Mesodermal cell (in vitro differentiated cells): ENCODE data around the gene EPHX1.
"Not testable (repeated sequence)": the region's sequence is repeated elsewhere in the genome, so short reads cannot be mapped to it uniquely, and the experiment has no call there.

Experiments used
- H3K27ac ChIP-seq: 2 replicates; pipeline ENCODE4 v1.7.0; 2013; ENCODE audit warnings: mild to moderate bottlenecking, low read depth, low read length, moderate library complexity; ENCODE audit not compliant: severe bottlenecking
- H3K36me3 ChIP-seq: 2 replicates; pipeline ENCODE4 v1.7.1; 2013; ENCODE audit warnings: mild to moderate bottlenecking, low read length, moderate library complexity; ENCODE audit not compliant: control insufficient read depth, insufficient read depth
- H3K4me1 ChIP-seq: one replicate; pipeline ENCODE4 v1.7.1; 2013; ENCODE audit warnings: mild to moderate bottlenecking, low read length; ENCODE audit not compliant: insufficient read depth, control insufficient read depth, poor library complexity, severe bottlenecking
- H3K4me3 ChIP-seq: 2 replicates; pipeline ENCODE4 v1.7.0; 2013; ENCODE audit warnings: low read length, control low read depth, mild to moderate bottlenecking; ENCODE audit not compliant: insufficient read depth, poor library complexity, severe bottlenecking; ENCODE audit errors: extremely low read depth
- H3K9me3 ChIP-seq: 2 replicates; pipeline ENCODE4 v1.7.1; 2013; ENCODE audit warnings: mild to moderate bottlenecking, low read length, moderate library complexity; ENCODE audit not compliant: control insufficient read depth
- WGBS, 2 experiments: methylation state at CpG; one replicate each; pipeline ENCODE4 v1.1.5; 2013; ENCODE audit warnings: missing lambda C conversion rate in 2 of 2; ENCODE audit not compliant: insufficient coverage in 2 of 2; 5-methylcytosine and 5-hydroxymethylcytosine counted together

The EPHX1 gene

GRCh38 chr1:225828706-225829345 lies 18.9 kb downstream of the EPHX1 start:
- WGBS, 2 experiments, result 94 to 95% methylated on average over 9 to 11 of the region's 14 CpGs
- Histone ChIP-seq H3K4me3 (no peak overlapping the region), H3K4me1 (peaks cover 7% of the 10 kb centered on the region), H3K36me3 (peaks cover 17% of the 10 kb centered on the region), H3K27ac (no peak overlapping the region), H3K9me3 (no peaks in the 10 kb centered on the region)

DNA sequence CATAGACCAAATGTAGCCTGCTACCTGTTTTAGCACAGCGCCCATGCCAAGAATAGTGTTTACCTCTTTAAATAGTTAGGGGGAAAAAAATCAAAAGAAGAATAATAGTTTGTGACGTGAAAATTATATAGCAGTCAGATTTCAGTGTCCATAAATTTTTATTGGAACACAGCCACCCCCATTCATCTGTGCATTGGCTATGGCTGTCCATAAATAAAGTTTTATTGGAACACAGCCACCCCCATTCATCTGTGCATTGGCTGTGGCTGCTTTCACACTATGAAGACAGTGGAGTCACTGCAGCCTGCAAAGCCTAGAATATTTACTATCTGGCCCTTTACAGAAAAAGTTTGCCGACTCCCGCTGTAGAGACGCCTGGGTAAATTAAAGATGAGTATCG lies 20.9 kb downstream of the EPHX1 start:
- peaks cover 20% of the 10 kb centered on the region for H3K36me3 ChIP-seq
- WGBS, 2 experiments, result 86 to 100% methylated on average over 1 to 3 of the region's 6 CpGs
- no peaks in the 10 kb centered on the region for H3K9me3 ChIP-seq
- H3K4me1 ChIP-seq, result peaks cover 7% of the 10 kb centered on the region
- no peak overlapping the region for H3K27ac ChIP-seq
- no peak overlapping the region for H3K4me3 ChIP-seq

- 87 to 93% methylated on average over 5 of the region's 7 CpGs for WGBS, 2 experiments
- H3K27ac ChIP-seq, result no peak overlapping the region
- no peaks in the 10 kb centered on the region for H3K4me1 ChIP-seq
- no peak overlapping the region for H3K4me3 ChIP-seq
- H3K36me3 ChIP-seq, result peaks cover 30% of the 10 kb centered on the region
- H3K9me3 ChIP-seq, result no peaks in the 10 kb centered on the region
Observed at GRCh38 chr1:225834417-225835329, 24.7 kb downstream of the EPHX1 start.

- 88 to 100% methylated on average over 3 of the region's 3 CpGs for WGBS, 2 experiments
- H3K4me1 ChIP-seq, result no peaks in the 10 kb centered on the region
- no peak overlapping the region for H3K27ac ChIP-seq
- H3K9me3 ChIP-seq, result no peaks in the 10 kb centered on the region
- H3K4me3 ChIP-seq, result no peak overlapping the region
- peaks cover 32% of the 10 kb centered on the region for H3K36me3 ChIP-seq
Observed at GRCh38 chr1:225835856-225836255, 25.9 kb downstream of the EPHX1 start.

DNA sequence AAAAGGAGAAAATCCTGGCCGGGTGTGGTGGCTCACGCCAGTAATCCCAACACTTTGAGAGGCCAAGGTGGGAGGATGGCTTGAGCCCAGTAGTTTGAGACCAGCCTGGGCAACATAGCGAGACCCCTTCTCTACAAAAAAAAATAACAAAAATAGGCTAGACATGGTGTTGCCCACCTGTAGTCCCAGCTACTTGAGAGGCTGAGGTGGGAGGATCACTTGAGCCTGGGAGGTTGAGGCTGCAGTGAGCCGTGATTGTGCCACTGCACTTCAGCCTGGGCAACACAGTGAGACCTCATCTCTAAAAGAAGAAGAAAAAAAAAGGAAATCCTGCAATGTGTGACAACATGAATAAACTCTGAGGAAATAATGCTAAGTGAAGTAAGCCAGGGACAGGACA lies 26.4 kb downstream of the EPHX1 start:
- H3K4me3 ChIP-seq, H3K4me1 ChIP-seq, H3K9me3 ChIP-seq, H3K27ac ChIP-seq: not testable (repeated sequence)
- peaks cover 34% of the 10 kb centered on the region for H3K36me3 ChIP-seq
- WGBS, 2 experiments, result 83 to 95% methylated on average over 1 to 3 of the region's 4 CpGs

GRCh38 chr1:225838793-225839192 lies 28.9 kb downstream of the EPHX1 start:
- WGBS, 2 experiments, result 89 to 96% methylated on average over 14 of the region's 14 CpGs
- Histone ChIP-seq H3K4me1 (no peaks in the 10 kb centered on the region), H3K27ac (no peak overlapping the region), H3K9me3 (no peaks in the 10 kb centered on the region), H3K36me3 (peaks cover 22% of the 10 kb centered on the region), H3K4me3 (no peak overlapping the region)

- Histone ChIP-seq H3K27ac (no peak overlapping the region), H3K4me3 (no peak overlapping the region), H3K9me3 (no peaks in the 10 kb centered on the region), H3K36me3 (peaks cover 22% of the 10 kb centered on the region), H3K4me1 (no peaks in the 10 kb centered on the region)
- no CpG with 5 or more reads among the region's 1 CpG for WGBS, 2 experiments
Observed at GRCh38 chr1:225840223-225840610, 30.3 kb downstream of the EPHX1 start.

GRCh38 chr1:225840713-225841112 lies 30.8 kb downstream of the EPHX1 start:
- WGBS, 2 experiments, result 79 to 92% methylated on average over 2 to 3 of the region's 4 CpGs
- Histone ChIP-seq H3K9me3 (no peaks in the 10 kb centered on the region), H3K36me3 (peaks cover 21% of the 10 kb centered on the region), H3K4me3 (no peak overlapping the region), H3K27ac (no peak overlapping the region), H3K4me1 (no peaks in the 10 kb centered on the region)

- H3K9me3 ChIP-seq, result no peaks in the 10 kb centered on the region
- no peaks in the 10 kb centered on the region for H3K4me1 ChIP-seq
- H3K36me3 ChIP-seq, result peaks cover 20% of the 10 kb centered on the region
- WGBS, 2 experiments, result 92 to 94% methylated on average over 10 to 12 of the region's 12 CpGs
- H3K27ac ChIP-seq, result no peak overlapping the region
- no peak overlapping the region for H3K4me3 ChIP-seq
Observed at GRCh38 chr1:225842074-225842473, 32.1 kb downstream of the EPHX1 start.

GRCh38 chr1:225842788-225843425 lies 33.0 kb downstream of the EPHX1 start:
- 96 to 97% methylated on average over 6 of the region's 6 CpGs for WGBS, 2 experiments
- Histone ChIP-seq H3K36me3 (peaks cover 20% of the 10 kb centered on the region), H3K27ac (no peak overlapping the region), H3K9me3 (no peaks in the 10 kb centered on the region), H3K4me1 (no peaks in the 10 kb centered on the region), H3K4me3 (no peak overlapping the region)
